ENCODE measurements around the gene ATXN7L2.

- TF ChIP-seq, protein P1, sequence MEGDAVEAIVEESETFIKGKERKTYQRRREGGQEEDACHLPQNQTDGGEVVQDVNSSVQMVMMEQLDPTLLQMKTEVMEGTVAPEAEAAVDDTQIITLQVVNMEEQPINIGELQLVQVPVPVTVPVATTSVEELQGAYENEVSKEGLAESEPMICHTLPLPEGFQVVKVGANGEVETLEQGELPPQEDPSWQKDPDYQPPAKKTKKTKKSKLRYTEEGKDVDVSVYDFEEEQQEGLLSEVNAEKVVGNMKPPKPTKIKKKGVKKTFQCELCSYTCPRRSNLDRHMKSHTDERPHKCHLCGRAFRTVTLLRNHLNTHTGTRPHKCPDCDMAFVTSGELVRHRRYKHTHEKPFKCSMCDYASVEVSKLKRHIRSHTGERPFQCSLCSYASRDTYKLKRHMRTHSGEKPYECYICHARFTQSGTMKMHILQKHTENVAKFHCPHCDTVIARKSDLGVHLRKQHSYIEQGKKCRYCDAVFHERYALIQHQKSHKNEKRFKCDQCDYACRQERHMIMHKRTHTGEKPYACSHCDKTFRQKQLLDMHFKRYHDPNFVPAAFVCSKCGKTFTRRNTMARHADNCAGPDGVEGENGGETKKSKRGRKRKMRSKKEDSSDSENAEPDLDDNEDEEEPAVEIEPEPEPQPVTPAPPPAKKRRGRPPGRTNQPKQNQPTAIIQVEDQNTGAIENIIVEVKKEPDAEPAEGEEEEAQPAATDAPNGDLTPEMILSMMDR (IDR thresholded peaks at IDR 0.05): no peak
- TF ChIP-seq POLR2A (IDR thresholded peaks at IDR 0.05): no peak
Observed at GRCh38 chr1:109475261-109475660, 8.4 kb upstream of the ATXN7L2 start.

Measured in heart left ventricle (tissue), 13 donors.